ENCODE data around the gene PTGER1. TPM values are rescaled to one million over a fixed set of nuclear protein-coding genes. Genes with fewer than 3 reads are reported as not detected.

The PTGER1 gene
- total RNA-seq, 2 donors from 2014 or later = 2.8 TPM; not detected in 1

DNA sequence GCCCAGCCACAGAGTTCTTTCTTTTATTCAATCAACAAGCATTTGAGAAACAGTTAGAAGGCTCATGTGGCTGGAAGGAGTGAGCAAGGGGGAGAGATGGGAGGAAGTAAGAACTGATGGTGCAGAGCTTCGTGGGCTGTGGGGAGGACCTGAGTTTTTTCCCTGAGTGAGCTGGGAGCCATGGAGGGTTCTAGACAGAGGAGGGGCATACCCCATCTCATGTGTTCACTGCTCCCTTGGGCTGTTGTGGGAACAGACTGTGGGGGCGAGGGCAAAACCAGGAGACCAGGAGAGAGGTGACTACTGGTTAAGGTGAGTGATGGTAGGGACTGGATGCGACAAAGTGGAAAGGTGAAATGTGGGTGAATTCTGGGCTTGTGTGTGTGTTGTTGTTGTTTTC is 44.4 kb downstream of the PTGER1 start:
- TF ChIP-seq, protein P1, sequence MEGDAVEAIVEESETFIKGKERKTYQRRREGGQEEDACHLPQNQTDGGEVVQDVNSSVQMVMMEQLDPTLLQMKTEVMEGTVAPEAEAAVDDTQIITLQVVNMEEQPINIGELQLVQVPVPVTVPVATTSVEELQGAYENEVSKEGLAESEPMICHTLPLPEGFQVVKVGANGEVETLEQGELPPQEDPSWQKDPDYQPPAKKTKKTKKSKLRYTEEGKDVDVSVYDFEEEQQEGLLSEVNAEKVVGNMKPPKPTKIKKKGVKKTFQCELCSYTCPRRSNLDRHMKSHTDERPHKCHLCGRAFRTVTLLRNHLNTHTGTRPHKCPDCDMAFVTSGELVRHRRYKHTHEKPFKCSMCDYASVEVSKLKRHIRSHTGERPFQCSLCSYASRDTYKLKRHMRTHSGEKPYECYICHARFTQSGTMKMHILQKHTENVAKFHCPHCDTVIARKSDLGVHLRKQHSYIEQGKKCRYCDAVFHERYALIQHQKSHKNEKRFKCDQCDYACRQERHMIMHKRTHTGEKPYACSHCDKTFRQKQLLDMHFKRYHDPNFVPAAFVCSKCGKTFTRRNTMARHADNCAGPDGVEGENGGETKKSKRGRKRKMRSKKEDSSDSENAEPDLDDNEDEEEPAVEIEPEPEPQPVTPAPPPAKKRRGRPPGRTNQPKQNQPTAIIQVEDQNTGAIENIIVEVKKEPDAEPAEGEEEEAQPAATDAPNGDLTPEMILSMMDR (IDR thresholded peaks at IDR 0.05) = no peak
- no peak overlapping the region for H3K4me3 ChIP-seq
- no peaks in the 10 kb centered on the region for H3K36me3 ChIP-seq
- H3K4me1 ChIP-seq (ENCODE audit: control insufficient read depth in 1 of 2, low read depth in 2 of 2) = peaks cover 12 to 33% of the 10 kb centered on the region in 2 donors
- no peaks in the 10 kb centered on the region for H3K27me3 ChIP-seq (replicated peaks; ENCODE audit: insufficient read depth)
- no peaks in the 10 kb centered on the region for H3K9me3 ChIP-seq
- DNase-seq (ENCODE audit: low spot score) (no peak), ATAC-seq (ENCODE audit: insufficient number of reproducible peaks, low FRiP score, low read depth) (no peak)
- H3K27ac ChIP-seq = no peak overlapping the region

DNA sequence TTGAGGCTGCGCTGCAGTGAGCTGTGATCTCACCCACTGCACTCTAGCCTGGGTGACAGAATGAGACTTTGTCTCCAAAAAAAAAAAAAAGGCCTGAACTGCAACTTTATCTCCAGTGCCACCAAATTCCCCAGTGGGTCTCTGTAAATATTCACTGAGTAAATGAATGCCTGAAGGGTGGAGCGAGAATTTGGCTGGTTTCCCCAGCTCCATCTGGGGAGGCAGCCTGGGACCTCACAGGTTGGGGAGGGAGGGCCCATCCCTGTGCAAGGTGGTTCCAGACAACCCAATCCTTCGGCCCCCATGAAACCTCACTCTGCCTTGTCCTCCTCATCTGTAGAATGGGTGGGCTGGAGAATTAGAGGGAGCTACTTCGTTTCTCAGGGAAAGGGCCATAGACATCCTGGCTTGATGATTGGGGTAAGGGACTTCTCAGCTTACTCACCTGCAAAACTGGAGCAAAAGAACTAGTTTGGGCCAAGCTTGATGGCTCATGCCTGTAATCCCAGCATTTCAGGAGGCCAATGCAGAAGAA is 46.2 kb downstream of the PTGER1 start:
- DNase-seq (ENCODE audit: low spot score) (no peak), ATAC-seq (ENCODE audit: insufficient number of reproducible peaks, low FRiP score, low read depth) (no peak)
- Histone ChIP-seq H3K9me3 (no peaks in the 10 kb centered on the region), H3K27me3 (replicated peaks; ENCODE audit: insufficient read depth) (no peaks in the 10 kb centered on the region), H3K27ac (no peak overlapping the region), H3K4me3 (no peak overlapping the region), H3K36me3 (no peaks in the 10 kb centered on the region), H3K4me1 (ENCODE audit: control insufficient read depth in 1 of 2, low read depth in 2 of 2) (peaks cover 2 to 15% of the 10 kb centered on the region in 2 donors)
- TF ChIP-seq, protein P1 (IDR thresholded peaks at IDR 0.05) = no peak

DNA sequence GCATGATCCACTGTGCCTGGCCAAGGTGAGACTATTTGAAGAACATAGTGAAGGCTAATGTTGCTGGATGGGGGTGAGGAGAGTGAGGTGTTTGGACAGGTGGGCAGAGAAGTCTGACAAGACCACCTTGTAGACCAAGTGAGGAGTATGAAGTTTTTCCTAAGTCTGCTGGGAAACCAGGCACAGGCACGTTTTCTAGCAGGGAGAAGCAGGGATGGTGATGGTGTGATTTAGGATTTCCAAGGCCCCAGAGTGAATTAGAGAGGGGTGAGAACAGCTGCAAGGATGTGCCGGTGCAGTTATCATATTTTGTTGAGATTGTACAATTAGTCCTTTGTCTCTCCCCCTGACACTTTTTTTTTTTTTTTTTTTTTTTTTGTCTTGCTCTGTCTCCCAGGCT is 47.7 kb downstream of the PTGER1 start:
- TF ChIP-seq, protein P1 (IDR thresholded peaks at IDR 0.05) = no peak
- no peaks in the 10 kb centered on the region for H3K9me3 ChIP-seq
- peaks cover 0 to 10% of the 10 kb centered on the region in 2 donors for H3K4me1 ChIP-seq (ENCODE audit: control insufficient read depth in 1 of 2, low read depth in 2 of 2)
- no peaks in the 10 kb centered on the region for H3K27me3 ChIP-seq (replicated peaks; ENCODE audit: insufficient read depth)
- ATAC-seq (ENCODE audit: insufficient number of reproducible peaks, low FRiP score, low read depth) (no peak), DNase-seq (ENCODE audit: low spot score) (no peak)
- H3K27ac ChIP-seq = no peak overlapping the region
- H3K36me3 ChIP-seq = no peaks in the 10 kb centered on the region
- H3K4me3 ChIP-seq = no peak overlapping the region

DNA sequence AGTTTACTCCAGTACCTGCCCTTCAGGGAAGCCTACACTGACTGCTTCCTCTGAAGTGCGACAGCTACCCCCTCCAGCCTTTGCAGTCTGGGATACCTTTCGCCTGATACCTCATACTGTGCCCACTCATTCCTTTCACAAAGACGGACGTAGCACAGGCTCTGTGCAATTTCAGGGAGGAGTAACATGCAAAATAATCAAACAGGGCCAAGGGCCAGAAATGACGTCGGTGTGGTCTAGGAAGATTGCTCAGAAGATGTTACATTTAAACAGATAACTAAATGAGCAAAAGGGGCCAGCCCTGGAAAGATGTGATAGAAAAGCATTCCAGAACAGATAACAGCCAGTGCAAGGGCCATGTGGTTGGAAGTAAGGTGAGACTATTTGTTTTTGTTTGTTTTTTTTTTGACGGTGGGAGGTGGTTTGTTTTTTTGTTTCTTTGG is 49.4 kb downstream of the PTGER1 start:
- no peaks in the 10 kb centered on the region for H3K9me3 ChIP-seq
- no peaks in the 10 kb centered on the region for H3K4me1 ChIP-seq (ENCODE audit: control insufficient read depth in 1 of 2, low read depth in 2 of 2)
- no peak overlapping the region for H3K4me3 ChIP-seq
- TF ChIP-seq, protein P1 (IDR thresholded peaks at IDR 0.05) = no peak
- DNase-seq (ENCODE audit: low spot score) (no peak), ATAC-seq (ENCODE audit: insufficient number of reproducible peaks, low FRiP score, low read depth) (no peak)
- no peak overlapping the region for H3K27ac ChIP-seq
- H3K27me3 ChIP-seq (replicated peaks; ENCODE audit: insufficient read depth) = no peaks in the 10 kb centered on the region
- H3K36me3 ChIP-seq = no peaks in the 10 kb centered on the region

Other genes starting within 250 kb of the PTGER1 start
- 100 to 1,000 TPM; 199 to 281 TPM for gene ADGRE5, start 93.9 kb downstream of the PTGER1 start, total RNA-seq
- 10 to 100 TPM; 77.4 to 81.6 TPM for gene DDX39A, start 56.0 kb downstream of the PTGER1 start, total RNA-seq
- 100 to 1,000 TPM in 1 of 2 donors, 10 to 100 TPM in 1; 93.8 to 139 TPM for gene PKN1, start 42.0 kb downstream of the PTGER1 start, total RNA-seq
- gene GIPC1, start 20.8 kb upstream of the PTGER1 start, total RNA-seq = 10 to 100 TPM; 56.4 to 77.8 TPM
- 10 to 100 TPM; 50.1 to 50.6 TPM for gene DNAJB1, start 43.0 kb upstream of the PTGER1 start, total RNA-seq
- 10 to 100 TPM; 35.6 to 37.6 TPM for gene TECR, start 54.2 kb upstream of the PTGER1 start, total RNA-seq
- gene NDUFB7, start 96.7 kb upstream of the PTGER1 start, total RNA-seq = 100 to 1,000 TPM; 179 to 251 TPM
- not detected for gene CLEC17A, start 107.7 kb upstream of the PTGER1 start, total RNA-seq
- not detected for gene ADGRE3, start 199.5 kb upstream of the PTGER1 start, total RNA-seq
- 10 to 100 TPM; 57.1 to 59.0 TPM for gene ZNF333, start 214.7 kb upstream of the PTGER1 start, total RNA-seq